GM12878 (cell line): ENCODE results near the gene SLC35D2. TPM values are rescaled to one million over a fixed set of nuclear protein-coding genes. Genes with fewer than 3 reads are reported as not detected.

Experiments
- ATAC-seq: fragments of 200-7000 bp; cut with Tn5 transposase; 3 replicates; pipeline ENCODE4 v1.9.1; 2020; ENCODE audit warnings: mild to moderate bottlenecking, moderate library complexity
- BruUV-seq: library from RNA; stranded (reverse); fragments of 400-500 nt; replicated peaks from 2 replicates; lab custom pipeline; 2021; lab: Mats Ljungman, UMichigan
- CTCF ChIA-PET: fragments of 300-600 bp; sonication (Branson Sonifier 250); formaldehyde crosslinking; extraction: SDS; loops from one replicate; lab custom pipeline; 2021; ENCODE audit warnings: inconsistent platforms; lab: Yijun Ruan, JAX
- POLR2A ChIA-PET: fragments of 350-600 bp; formaldehyde crosslinking; extraction: SDS; loops from one replicate; lab custom pipeline; 2021; ENCODE audit warnings: inconsistent platforms; lab: Charles Lee
- RAD21 ChIA-PET: fragments of 300-600 bp; sonication (Branson Sonifier 250); formaldehyde crosslinking; loops from one replicate; lab custom pipeline; 2023; ENCODE audit warnings: antibody characterized with exemption; ENCODE audit not compliant: unreplicated experiment; lab: Charles Lee
- SMC1A ChIA-PET: fragments of 300-600 bp; sonication (Branson Sonifier 250); formaldehyde crosslinking; loops from one replicate; lab custom pipeline; 2023; ENCODE audit not compliant: unreplicated experiment, uncharacterized antibody; lab: Charles Lee
- DNase-seq: peaks from one replicate; pipeline ENCODE4 v3.0.0-alpha.2; 2011; ENCODE audit warnings: low read depth, low spot score
- FAIRE-seq: peaks from 3 replicates; lab custom pipeline; 2011; peaks lifted over from hg19 to GRCh38; lab: Jason Lieb, UNC
- H2AFZ ChIP-seq: 2 replicates; pipeline ENCODE4 v1.6.0; 2011; ENCODE audit warnings: low read depth, low read length, control low read depth; ENCODE audit not compliant: control insufficient read depth
- H3K27ac ChIP-seq: 2 replicates; pipeline ENCODE4 v1.5.1; 2011; ENCODE audit warnings: control low read depth; ENCODE audit not compliant: control insufficient read depth, insufficient read depth
- H3K27me3 ChIP-seq, 2 experiments: replicated peaks in 1 of 2; 2 replicates each; pipeline versions ENCODE4 v1.6.0 to v1.6.1; 2011; ENCODE audit warnings: low read length in 1 of 2; ENCODE audit not compliant: control insufficient read depth in 2 of 2, insufficient read depth in 2 of 2
- H3K36me3 ChIP-seq, 2 experiments: 2 replicates each; pipeline ENCODE4 v1.5.1; 2011; ENCODE audit warnings: low read length in 1 of 2; ENCODE audit not compliant: control insufficient read depth in 2 of 2, insufficient read depth in 2 of 2
- H3K4me1 ChIP-seq: 2 replicates; pipeline ENCODE4 v1.6.1; 2011; ENCODE audit warnings: mild to moderate bottlenecking, low read length, moderate library complexity, mixed read lengths; ENCODE audit not compliant: control insufficient read depth, insufficient read depth
- H3K4me2 ChIP-seq: 2 replicates; pipeline ENCODE4 v1.6.0; 2011; ENCODE audit warnings: control low read depth; ENCODE audit not compliant: control insufficient read depth, insufficient read depth
- H3K4me3 ChIP-seq: fragments of 200-600 bp; sonication (generic); 2 replicates; pipeline ENCODE4 v1.5.1; 2016
- H3K79me2 ChIP-seq: 2 replicates; pipeline ENCODE4 v1.6.0; 2011; ENCODE audit warnings: low read length; ENCODE audit not compliant: control insufficient read depth, insufficient read depth
- H3K9ac ChIP-seq: 2 replicates; pipeline ENCODE4 v1.8.0; 2011; ENCODE audit warnings: low read length, control low read depth, mixed read lengths; ENCODE audit not compliant: control insufficient read depth, insufficient read depth
- H3K9me3 ChIP-seq: replicated peaks from 3 replicates; pipeline ENCODE4 v1.5.1; 2011; ENCODE audit warnings: mild to moderate bottlenecking, low read length; ENCODE audit not compliant: control insufficient read depth, insufficient read depth
- H4K20me1 ChIP-seq: 2 replicates; pipeline ENCODE4 v1.6.0; 2011; ENCODE audit not compliant: control insufficient read depth, insufficient read depth
- ATF7 ChIP-seq: fragments of 450-650 bp; IDR thresholded peaks from 2 replicates; pipeline ENCODE4 v1.6.1; 2016; ENCODE audit warnings: low read depth, mild to moderate bottlenecking
- BRCA1 ChIP-seq: IDR thresholded peaks from 2 replicates; pipeline ENCODE4 v1.6.1; 2011; ENCODE audit warnings: low read depth, low read length, improper control_type of control experiment
- CBX3 ChIP-seq: fragments of 200-600 bp; sonication (generic); IDR thresholded peaks from 2 replicates; pipeline ENCODE4 v1.6.1; 2016; ENCODE audit warnings: low read depth, borderline replicate concordance
- NFYA ChIP-seq: IDR thresholded peaks from 2 replicates; pipeline ENCODE4 v1.6.1; 2011; ENCODE audit warnings: low read depth, mild to moderate bottlenecking, low read length, improper control_type of control experiment, borderline replicate concordance
- POLR2A ChIP-seq: IDR thresholded peaks from 2 replicates; pipeline ENCODE4 v1.6.1; 2011; ENCODE audit warnings: low read depth, mild to moderate bottlenecking, low read length
- SREBF2 ChIP-seq: IDR thresholded peaks from 2 replicates; pipeline ENCODE4 v1.6.1; 2012; ENCODE audit warnings: mild to moderate bottlenecking, low read length
- WGBS: methylation state at CpG from one replicate; pipeline ENCODE4 v1.1.6; 2016; ENCODE audit warnings: low lambda C conversion rate; ENCODE audit not compliant: insufficient replicate concordance, insufficient coverage; ENCODE audit errors: missing lambda C conversion rate; 5-methylcytosine and 5-hydroxymethylcytosine counted together
- in situ Hi-C: fragments of 300-500 bp; cut with MboI; formaldehyde crosslinking; loops from 9 replicates; pipeline ENCODE4 v1.14.3; 2018; ENCODE audit warnings: mixed read lengths
- intact Hi-C: fragments of 100-400 bp; cut with micrococcal nuclease; formaldehyde crosslinking; loops from one replicate; pipeline ENCODE4 v1.14.2; 2022; ENCODE audit not compliant: unreplicated experiment
- polyA plus RNA-seq, 11 experiments: library from polyadenylated mRNA; depleted of rRNA in 4 of 11; unstranded in 6 of 11; stranded (reverse) in 5 of 11; fragments of >200 nt; fragmentation: Nextera tagmentation in 4 of 11; fragmentation: Illumina TruSeq in 1 of 11; extraction: Ambion mirVana in 4 of 11; extraction: Trizol in 1 of 11; gene quantifications; 1 replicate in 1 of 11; 2 replicates in 10 of 11; pipeline versions ENCODE4 v1.2.1 to v1.2.3, GENCODE V29; 2011 to 2016; ENCODE audit warnings: inconsistent platforms in 2 of 11, missing spikeins in 2 of 11, low read depth in 1 of 11
- total RNA-seq, 4 experiments: library from RNA; depleted of rRNA in 3 of 4; stranded (reverse); fragments of >200 nt in 3 of 4; fragmentation: Illumina TruSeq in 1 of 4; extraction: Trizol in 1 of 4; gene quantifications; 2 replicates each; pipeline versions ENCODE4 v1.2.1 to v1.2.3, GENCODE V29; 2013 to 2021
- TF ChIP-seq, protein P1 (sequence below): fragments of 450-650 bp; IDR thresholded peaks from 2 replicates; pipeline ENCODE4 v1.6.1; 2017; ENCODE audit warnings: antibody characterized with exemption, mild to moderate bottlenecking, moderate library complexity
- TF ChIP-seq, protein P2 (sequence below): fragments of 450-650 bp; IDR thresholded peaks from 2 replicates; pipeline ENCODE4 v1.6.1; 2017; ENCODE audit warnings: mild to moderate bottlenecking, moderate library complexity
- TF ChIP-seq, protein P3 (sequence below): fragments of 450-650 bp; formaldehyde crosslinking; IDR thresholded peaks from 2 replicates; pipeline ENCODE4 v1.4.0; 2022; ENCODE audit warnings: mild to moderate bottlenecking, moderate library complexity
- TF ChIP-seq, protein P4 (sequence below): IDR thresholded peaks from 2 replicates; pipeline ENCODE4 v1.6.1; 2011; ENCODE audit warnings: borderline replicate concordance, low read depth, mild to moderate bottlenecking, moderate library complexity, low read length; ENCODE audit not compliant: insufficient read depth, poor library complexity, severe bottlenecking

SLC35D2 gene
- total and polyA plus RNA-seq, 10 of the 15 experiments (the other 5 are each of a cell fraction or from before 2014, with no cell fraction given) = 0.64 to 6.3 (median 3.5) TPM

DNA sequence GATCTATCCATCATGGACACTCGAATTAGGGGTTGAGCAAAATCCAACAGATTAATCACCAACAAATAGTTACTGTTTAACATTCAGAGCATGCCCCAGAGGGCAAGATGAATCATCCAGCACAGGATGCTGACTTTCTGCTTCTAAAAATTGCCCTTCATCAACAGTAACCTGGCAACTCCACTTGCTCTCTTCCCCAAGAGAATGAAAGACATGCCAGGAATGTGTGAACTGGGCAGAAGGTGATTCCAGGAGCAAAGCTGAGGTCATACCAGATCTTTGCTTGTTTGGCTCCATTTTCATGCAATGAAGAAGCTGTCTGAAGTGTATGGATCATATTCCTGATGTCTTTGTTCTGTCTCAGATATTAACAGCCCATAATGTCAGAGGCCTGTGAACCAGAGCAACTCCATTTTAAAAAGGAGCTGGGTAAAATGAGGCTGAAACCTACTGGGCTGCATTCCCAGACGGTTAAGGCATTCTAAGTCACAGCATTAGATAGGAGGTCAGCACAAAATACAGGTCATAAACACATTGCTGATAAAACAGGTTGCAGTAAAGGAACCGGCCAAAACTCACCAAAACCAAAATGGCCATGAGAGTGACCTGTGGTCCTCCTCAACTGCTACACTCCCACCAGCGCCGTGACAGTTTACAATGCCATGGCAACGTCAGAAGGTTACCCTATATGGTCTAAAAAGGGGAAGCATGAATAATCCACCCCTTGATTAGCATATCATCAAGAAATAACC, 37.1 kb upstream of the SLC35D2 start:
- in situ Hi-C loops (loop anchor here (25.0 kb wide), 1 partner anchor 1217 kb away; the partner anchor contains the start of genes NCBP1 and TSTD2), intact Hi-C loops (no loop called here)
- 50% methylated on average over 6 of the region's 6 CpGs for WGBS
- SMC1A ChIA-PET = interaction anchor here (0.9 to 1.2 kb wide), 2 partner anchors 22 to 143 kb away, joined by 3 read pairs; no protein-coding TSS in a partner anchor
- Histone ChIP-seq H3K27me3 (no peaks in the 10 kb centered on the region), H3K9ac (peak overlapping the region; percentile 50), H3K79me2 (peaks cover 16% of the 10 kb centered on the region), H4K20me1 (no peaks in the 10 kb centered on the region), H3K4me1 (peaks cover 14% of the 10 kb centered on the region), H2AFZ (peak overlapping the region; percentile 93), H3K4me2 (peak overlapping the region; percentile 83), H3K27ac (peak overlapping the region; percentile 90), H3K36me3 (no peaks in the 10 kb centered on the region), H3K4me3 (peak overlapping the region; percentile 91; the same call in 1 of the 2 replicates), H3K9me3 (no peaks in the 10 kb centered on the region)
- ATAC-seq (peak; percentile 19), DNase-seq (peak; percentile 61), FAIRE-seq (peak; percentile 38)
- CTCF ChIA-PET = interaction anchor here (1.2 kb wide), 1 partner anchor 246 kb away, joined by 3 read pairs; no protein-coding TSS in a partner anchor
- BruUV-seq = no TSS peak
- RAD21 ChIA-PET = no interaction called here
- POLR2A ChIA-PET = interaction anchor here (0.8 to 1.1 kb wide), 2 partner anchors 13 to 116 kb away, joined by 3 read pairs; no protein-coding TSS in a partner anchor
- TF ChIP-seq, protein P1, sequence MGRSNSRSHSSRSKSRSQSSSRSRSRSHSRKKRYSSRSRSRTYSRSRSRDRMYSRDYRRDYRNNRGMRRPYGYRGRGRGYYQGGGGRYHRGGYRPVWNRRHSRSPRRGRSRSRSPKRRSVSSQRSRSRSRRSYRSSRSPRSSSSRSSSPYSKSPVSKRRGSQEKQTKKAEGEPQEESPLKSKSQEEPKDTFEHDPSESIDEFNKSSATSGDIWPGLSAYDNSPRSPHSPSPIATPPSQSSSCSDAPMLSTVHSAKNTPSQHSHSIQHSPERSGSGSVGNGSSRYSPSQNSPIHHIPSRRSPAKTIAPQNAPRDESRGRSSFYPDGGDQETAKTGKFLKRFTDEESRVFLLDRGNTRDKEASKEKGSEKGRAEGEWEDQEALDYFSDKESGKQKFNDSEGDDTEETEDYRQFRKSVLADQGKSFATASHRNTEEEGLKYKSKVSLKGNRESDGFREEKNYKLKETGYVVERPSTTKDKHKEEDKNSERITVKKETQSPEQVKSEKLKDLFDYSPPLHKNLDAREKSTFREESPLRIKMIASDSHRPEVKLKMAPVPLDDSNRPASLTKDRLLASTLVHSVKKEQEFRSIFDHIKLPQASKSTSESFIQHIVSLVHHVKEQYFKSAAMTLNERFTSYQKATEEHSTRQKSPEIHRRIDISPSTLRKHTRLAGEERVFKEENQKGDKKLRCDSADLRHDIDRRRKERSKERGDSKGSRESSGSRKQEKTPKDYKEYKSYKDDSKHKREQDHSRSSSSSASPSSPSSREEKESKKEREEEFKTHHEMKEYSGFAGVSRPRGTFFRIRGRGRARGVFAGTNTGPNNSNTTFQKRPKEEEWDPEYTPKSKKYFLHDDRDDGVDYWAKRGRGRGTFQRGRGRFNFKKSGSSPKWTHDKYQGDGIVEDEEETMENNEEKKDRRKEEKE = no peak
- no peak for TF ChIP-seq BRCA1
- TF ChIP-seq, protein P2, sequence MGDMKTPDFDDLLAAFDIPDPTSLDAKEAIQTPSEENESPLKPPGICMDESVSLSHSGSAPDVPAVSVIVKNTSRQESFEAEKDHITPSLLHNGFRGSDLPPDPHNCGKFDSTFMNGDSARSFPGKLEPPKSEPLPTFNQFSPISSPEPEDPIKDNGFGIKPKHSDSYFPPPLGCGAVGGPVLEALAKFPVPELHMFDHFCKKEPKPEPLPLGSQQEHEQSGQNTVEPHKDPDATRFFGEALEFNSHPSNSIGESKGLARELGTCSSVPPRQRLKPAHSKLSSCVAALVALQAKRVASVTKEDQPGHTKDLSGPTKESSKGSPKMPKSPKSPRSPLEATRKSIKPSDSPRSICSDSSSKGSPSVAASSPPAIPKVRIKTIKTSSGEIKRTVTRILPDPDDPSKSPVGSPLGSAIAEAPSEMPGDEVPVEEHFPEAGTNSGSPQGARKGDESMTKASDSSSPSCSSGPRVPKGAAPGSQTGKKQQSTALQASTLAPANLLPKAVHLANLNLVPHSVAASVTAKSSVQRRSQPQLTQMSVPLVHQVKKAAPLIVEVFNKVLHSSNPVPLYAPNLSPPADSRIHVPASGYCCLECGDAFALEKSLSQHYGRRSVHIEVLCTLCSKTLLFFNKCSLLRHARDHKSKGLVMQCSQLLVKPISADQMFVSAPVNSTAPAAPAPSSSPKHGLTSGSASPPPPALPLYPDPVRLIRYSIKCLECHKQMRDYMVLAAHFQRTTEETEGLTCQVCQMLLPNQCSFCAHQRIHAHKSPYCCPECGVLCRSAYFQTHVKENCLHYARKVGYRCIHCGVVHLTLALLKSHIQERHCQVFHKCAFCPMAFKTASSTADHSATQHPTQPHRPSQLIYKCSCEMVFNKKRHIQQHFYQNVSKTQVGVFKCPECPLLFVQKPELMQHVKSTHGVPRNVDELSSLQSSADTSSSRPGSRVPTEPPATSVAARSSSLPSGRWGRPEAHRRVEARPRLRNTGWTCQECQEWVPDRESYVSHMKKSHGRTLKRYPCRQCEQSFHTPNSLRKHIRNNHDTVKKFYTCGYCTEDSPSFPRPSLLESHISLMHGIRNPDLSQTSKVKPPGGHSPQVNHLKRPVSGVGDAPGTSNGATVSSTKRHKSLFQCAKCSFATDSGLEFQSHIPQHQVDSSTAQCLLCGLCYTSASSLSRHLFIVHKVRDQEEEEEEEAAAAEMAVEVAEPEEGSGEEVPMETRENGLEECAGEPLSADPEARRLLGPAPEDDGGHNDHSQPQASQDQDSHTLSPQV = peak; percentile 99
- peak; percentile 56 for TF ChIP-seq ATF7
- TF ChIP-seq CBX3 = no peak
- TF ChIP-seq NFYA = no peak
- no peak for TF ChIP-seq POLR2A
- no peak for TF ChIP-seq SREBF2
- TF ChIP-seq, protein P3, sequence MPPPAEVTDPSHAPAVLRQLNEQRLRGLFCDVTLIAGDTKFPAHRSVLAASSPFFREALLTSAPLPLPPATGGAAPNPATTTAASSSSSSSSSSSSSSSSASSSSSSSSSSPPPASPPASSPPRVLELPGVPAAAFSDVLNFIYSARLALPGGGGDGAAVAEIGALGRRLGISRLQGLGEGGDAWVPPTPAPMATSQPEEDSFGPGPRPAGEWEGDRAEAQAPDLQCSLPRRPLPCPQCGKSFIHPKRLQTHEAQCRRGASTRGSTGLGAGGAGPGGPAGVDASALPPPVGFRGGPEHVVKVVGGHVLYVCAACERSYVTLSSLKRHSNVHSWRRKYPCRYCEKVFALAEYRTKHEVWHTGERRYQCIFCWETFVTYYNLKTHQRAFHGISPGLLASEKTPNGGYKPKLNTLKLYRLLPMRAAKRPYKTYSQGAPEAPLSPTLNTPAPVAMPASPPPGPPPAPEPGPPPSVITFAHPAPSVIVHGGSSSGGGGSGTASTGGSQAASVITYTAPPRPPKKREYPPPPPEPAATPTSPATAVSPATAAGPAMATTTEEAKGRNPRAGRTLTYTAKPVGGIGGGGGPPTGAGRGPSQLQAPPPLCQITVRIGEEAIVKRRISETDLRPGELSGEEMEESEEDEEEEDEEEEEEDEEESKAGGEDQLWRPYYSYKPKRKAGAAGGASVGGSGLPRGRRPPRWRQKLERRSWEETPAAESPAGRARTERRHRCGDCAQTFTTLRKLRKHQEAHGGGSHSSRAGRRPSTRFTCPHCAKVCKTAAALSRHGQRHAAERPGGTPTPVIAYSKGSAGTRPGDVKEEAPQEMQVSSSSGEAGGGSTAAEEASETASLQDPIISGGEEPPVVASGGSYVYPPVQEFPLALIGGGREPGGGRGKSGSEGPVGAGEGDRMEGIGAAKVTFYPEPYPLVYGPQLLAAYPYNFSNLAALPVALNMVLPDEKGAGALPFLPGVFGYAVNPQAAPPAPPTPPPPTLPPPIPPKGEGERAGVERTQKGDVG (CRISPR knock-in tag) = peak; percentile 97
- TF ChIP-seq, protein P4, sequence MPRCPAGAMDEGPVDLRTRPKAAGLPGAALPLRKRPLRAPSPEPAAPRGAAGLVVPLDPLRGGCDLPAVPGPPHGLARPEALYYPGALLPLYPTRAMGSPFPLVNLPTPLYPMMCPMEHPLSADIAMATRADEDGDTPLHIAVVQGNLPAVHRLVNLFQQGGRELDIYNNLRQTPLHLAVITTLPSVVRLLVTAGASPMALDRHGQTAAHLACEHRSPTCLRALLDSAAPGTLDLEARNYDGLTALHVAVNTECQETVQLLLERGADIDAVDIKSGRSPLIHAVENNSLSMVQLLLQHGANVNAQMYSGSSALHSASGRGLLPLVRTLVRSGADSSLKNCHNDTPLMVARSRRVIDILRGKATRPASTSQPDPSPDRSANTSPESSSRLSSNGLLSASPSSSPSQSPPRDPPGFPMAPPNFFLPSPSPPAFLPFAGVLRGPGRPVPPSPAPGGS = no peak
